HG02884 (cell line): ENCODE data around the gene POLR2H.

ENCODE experiments used
- ATAC-seq: cut with Tn5 transposase; IDR thresholded peaks from one replicate; pipeline ENCODE4 v1.9.1; 2021; ENCODE audit warnings: mild to moderate bottlenecking, moderate library complexity; ENCODE audit not compliant: unreplicated experiment

The POLR2H gene

DNA sequence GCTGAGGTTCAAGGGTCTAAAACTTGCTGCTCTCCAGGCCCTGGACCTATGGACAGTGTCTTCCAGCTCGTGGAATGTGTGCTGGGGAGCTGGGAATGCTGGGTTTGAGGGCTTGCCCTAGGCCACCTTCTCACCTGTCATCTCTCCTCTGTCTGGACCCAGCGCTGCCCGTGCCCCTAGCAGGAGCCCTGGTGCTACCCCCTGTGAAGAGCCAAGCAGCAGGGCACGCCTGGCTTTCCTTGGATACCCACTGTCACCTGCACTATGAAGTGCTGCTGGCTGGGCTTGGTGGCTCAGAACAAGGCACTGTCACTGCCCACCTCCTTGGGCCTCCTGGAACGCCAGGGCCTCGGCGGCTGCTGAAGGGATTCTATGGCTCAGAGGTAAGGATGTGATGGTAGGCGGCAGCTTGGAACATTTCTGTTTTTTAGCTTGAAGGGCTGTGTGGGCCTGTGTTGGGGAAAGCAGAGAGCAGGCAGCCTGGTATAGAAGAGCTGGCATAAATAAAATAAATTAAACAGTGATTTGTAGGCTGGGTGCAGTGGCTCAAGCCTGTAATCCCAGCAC, 23.4 kb downstream of the POLR2H start:
- ATAC-seq: no peak

DNA sequence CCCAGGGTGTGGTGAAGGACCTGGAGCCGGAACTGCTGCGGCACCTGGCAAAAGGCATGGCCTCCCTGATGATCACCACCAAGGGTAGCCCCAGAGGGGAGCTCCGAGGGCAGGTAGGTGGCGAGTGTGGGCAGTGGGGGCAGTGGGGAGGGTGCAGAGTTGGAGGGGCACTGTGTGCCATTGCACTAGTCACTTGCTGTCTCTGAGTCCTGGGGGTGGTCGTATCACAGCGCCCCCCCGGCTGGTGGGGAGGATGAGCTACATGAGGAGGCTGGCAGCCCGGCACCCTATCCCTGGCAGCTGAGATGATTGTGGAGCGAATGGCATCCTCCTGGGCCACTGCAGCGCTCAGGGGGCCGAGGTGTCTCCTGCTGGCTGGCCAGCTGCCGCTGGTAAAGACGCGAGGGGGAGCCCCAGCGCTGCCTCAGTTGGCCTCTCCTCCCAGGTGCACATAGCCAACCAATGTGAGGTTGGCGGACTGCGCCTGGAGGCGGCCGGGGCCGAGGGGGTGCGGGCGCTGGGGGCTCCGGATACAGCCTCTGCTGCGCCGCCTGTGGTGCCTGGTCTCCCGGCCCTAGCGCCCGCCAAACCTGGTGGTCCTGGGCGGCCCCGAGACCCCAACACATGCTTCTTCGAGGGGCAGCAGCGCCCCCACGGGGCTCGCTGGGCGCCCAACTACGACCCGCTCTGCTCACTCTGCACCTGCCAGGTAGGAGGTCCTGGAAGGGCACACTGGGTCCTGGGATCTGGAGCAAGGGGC, 24.7 kb downstream of the POLR2H start:
- ATAC-seq: no peak

DNA sequence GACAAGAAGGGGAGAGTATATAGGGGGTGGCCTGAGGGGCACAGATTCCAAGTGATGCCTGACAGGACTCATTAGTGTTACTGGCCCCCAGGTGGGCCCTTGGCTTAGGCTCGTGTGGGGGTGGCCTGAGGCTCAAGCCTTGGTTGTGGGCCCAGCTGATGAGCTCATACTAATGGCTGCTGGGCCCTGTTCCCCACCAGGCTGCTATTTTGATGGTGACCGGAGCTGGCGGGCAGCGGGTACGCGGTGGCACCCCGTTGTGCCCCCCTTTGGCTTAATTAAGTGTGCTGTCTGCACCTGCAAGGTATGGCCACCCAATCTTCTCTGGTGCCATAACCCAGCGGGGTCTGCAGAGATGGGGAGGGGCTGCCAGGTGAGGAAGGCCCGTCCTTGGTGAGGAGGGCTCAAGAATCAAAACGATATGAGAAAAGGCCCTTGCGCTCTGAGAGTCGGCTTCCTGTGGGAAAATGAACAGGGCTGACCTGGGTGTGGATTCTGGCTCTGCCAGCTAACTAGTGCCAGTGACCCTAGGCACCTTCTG, 25.7 kb downstream of the POLR2H start:
- no peak for ATAC-seq

DNA sequence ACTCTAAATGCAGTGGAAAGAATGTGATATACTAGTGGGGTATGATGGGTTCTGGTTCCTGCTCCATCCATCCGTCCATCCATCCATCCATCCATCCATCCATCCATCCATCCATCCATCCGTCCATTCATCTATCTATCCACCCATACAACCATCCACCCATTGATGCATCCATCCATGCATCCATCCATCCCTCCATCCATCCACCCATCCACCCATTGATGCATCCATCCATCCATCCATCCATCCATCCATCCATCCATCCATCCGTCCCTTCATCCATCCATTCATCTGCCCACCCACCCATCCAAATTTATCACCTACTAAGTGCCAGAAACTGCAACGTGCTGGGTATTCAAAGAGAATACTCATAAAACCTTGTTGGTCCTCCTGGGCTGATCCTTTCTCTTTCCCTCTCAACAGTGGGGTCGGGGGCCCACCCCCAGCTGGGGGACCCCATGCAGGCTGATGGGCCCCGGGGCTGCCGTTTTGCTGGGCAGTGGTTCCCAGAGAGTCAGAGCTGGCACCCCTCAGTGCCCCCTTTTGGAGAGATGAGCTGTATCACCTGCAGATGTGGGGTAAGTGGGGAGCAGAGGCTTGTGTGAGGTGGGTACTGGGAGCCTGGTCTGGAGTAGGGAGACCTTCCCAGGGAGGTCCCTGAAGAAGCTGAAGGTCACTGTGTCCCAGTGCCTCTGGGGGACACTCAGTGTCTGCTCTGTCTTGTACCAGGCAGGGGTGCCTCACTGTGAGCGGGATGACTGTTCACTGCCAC, 26.8 kb downstream of the POLR2H start:
- ATAC-seq: no peak

DNA sequence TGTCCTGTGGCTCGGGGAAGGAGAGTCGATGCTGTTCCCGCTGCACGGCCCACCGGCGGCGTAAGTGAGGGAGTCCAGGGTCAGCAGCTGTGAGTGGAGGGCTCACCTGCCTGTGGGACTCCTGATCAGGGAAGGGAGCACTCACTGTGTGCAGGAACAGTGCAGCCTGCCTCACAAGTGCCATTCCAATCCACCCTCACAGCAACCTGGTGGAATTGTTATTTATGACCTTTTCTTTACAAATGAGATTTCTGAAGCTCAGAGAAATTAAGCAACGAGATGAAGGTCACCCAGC, 27.4 kb downstream of the POLR2H start:
- ATAC-seq: no peak

DNA sequence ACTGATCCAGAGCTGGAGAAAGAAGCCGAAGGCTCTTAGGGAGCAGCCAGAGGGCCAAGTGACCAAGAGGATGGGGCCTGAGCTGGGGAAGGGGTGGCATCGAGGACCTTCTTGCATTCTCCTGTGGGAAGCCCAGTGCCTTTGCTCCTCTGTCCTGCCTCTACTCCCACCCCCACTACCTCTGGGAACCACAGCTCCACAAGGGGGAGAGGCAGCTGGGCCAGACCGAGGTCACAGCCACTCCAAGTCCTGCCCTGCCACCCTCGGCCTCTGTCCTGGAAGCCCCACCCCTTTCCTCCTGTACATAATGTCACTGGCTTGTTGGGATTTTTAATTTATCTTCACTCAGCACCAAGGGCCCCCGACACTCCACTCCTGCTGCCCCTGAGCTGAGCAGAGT, 27.9 kb downstream of the POLR2H start:
- no peak for ATAC-seq

DNA sequence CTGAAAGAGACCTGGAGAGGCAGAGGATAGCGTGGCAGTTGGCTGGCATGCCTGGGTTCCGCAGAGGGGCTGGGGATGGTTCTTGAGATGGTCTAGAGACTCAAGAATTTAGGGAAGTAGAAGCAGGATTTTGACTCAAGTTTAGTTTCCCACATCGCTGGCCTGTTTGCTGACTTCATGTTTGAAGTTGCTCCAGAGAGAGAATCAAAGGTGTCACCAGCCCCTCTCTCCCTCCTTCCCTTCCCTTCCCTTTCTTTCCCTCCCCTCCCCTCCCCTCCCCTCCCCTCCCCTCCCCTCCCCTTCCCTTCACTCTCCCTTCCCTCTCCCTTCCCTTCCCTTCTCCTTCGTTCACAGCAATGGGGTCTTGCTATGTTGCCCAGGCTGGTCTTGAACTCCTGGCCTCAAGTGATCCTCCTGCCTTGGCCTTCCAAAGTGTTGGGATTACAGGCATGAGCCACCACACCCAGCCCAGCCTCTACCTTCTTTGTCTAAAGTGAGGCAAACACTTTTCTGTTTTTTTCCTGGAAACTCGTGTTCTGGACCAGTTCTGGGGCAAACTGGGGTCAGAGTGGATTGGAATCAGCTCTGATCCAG, 28.5 kb downstream of the POLR2H start:
- ATAC-seq: no peak

DNA sequence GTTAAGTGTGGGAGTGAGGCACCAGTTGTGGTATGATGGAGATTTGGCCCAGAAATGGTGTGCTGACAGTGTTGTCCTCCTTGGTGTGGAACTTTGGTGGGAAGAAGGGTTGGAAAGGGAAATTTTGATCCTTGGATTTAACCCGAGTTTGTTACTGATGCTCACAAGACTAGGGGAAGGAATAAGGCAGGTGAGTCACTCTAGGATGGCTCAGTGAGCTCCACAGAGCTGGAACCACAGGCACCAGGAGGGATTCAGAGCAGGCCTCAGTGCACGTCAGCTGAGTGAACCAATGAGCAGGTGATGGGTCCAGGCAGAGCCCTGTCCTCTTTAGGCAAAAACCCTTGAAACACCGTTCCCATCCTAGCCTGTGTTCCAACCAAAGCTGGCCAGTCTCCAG, 29.8 kb downstream of the POLR2H start:
- ATAC-seq: no peak

DNA sequence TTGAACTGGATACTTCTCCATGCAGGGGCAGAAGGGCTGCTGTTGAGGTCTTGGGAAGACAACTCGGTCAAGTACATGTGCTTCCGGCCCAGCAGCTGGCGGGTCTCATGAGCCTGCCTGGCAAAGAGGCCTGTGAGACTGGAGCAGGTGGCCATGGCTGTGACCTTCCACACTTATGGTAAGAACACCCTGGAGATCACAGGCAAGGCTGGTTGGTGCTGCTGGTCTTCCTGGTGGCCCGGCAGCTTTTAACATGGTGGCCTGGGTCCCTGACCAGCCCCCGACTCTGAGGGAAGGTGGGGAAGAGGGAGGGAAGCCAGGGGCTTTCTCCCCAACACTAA, 33.8 kb downstream of the POLR2H start:
- no peak for ATAC-seq

DNA sequence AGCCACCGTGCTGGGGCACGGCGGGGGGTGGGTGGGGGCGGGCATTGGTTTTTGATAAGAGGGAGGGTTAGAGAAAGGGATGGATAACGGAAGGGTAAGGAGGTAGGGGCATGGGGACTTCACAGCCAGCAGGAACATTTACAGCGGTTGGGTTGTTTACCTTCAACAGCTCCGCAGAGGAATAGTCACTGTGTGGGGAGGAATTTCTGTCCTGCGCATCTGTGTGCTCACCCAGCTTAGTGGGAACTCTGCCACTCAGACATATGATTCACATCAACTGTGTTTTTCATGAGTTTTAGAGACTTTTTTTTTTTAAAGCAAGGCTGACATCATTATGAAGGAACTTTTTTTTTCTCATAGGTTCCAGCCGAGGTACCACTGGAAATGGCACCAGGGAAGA, 37.9 kb downstream of the POLR2H start:
- no peak for ATAC-seq

DNA sequence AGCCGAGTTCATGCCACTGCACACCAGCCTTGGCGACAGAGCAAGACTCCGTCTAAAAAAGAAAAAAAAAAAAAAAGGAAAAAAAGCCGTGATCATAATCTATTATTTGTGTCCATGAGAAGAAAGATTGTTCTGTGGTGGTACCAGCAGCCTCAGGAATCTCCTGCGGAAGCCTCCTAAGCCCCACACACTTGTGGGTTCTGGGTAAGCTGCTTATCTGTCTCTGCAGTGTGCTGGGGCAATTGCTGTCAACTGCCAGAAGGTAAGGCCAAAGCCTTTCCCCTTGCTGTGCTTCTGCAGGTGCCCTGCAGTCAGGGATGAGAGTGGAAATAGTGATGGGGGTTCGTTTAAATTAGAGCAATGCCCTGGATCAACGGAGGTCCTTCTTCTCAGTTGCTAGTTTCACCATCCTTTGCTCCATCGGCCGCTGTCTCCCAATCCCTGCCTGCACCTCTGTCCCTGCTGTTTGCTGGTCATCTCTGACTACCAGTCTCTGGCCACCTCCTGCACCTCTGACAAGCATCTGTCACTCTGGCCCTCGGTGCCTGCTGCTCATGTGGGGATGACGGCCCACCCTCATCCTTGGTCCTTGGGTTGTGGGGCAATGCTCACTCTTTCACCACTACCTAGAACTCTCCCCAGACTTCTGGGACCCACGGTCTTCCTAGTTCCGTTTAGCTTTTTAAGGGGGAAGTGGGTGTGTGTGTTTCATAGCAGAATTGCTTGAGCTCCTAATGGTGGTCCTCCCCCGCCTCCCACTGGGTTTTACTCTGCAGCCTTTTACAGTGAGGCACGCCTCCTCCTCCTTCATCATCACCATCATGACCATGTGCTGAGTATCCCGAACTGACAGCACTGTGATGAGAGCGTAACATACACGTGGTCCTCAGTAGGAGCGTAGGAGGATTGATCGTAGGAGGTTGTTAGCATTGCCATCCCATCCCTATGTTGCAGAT, 43.8 kb downstream of the POLR2H start:
- ATAC-seq: no peak

DNA sequence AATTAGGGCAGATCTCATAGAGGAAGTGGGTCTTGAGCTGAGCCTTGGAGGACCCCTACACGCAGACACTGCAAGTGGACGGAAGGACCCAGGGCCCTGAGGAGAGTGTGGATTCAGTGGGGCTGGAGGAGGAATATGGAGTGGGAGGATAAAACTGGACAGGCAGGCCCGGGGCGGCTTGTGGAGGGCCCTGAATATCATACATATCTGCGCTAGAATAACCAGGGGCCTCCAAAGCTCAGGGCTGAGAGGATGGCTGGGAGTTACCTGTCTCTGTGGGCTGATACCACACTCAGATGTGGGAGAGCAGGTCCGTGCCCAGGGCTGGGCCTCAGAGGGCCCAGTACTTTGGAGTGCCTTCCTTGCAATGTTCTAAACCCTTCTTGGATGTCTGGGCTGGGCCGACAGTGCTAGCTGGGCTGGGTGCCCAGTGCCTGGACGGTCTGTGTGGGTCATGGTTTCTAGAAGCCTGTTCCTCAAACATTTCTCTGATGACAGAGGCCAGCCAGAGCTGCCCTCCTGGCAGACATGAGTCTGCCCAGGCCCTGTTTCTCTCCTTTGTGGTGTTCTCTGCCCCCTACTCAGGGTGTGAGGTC, 47.9 kb downstream of the POLR2H start:
- no peak for ATAC-seq

DNA sequence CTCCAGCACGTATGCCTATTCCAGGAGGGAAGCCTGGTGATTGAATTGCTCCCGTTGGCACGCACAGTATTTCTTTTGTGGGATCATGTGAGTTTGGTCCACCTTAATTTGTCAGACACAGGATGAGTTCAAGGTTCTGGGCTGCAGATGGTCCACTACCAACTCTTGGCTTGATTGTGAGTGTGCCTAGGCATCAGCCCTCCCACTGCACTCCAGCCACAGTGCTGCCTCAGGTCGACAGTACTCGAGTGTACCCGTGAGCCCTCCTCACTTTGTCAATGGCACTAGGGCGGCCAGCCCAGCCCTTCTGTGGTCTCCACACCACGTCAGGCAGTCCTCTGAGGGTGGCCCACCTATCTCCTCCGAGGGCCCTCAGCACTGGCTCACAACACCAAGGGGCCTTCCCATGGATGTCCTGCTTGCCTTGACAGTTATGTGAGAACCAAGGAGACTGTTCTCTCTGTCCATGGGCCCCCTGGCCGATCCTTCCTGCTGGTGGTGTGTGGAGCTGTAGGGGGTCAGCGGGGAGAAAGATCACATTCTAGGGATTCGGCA, 48.5 kb downstream of the POLR2H start:
- no peak for ATAC-seq

DNA sequence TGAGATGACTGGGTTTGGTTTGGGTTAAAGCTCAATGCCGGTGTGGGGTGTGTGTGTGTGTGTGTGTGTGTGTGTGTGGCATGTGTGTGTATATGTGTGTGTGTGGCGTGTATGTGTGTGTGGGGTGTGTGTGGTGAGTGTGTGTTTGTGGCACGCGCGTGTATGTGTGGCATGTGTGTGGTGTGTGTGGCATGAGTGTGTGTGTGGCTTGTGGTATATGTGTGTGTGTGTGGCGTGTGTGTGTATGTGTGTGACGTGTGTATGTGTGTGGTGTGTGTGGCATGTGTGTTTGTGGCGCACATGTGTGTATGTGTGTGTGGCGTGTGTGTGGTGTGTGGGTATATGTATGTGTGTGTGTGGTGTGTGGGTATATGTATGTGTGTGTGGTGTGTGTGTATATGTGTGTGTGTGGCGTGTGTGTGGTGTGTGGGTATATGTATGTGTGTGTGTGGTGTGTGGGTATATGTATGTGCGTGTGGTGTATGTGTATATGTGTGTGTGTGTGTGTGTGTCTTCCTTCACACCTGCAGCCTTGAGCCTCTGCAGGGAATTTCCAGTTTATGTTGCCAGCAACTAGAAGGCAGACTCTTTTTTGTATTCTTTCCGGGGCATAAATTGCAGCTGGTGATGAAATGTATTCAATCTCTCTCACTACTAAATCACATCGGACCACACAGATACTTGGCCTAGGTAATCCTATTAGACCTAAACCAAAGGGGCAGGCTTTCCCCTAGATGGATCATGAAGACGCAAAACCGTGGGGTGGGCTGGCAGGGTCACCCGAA, 53.1 kb downstream of the POLR2H start:
- no peak for ATAC-seq

DNA sequence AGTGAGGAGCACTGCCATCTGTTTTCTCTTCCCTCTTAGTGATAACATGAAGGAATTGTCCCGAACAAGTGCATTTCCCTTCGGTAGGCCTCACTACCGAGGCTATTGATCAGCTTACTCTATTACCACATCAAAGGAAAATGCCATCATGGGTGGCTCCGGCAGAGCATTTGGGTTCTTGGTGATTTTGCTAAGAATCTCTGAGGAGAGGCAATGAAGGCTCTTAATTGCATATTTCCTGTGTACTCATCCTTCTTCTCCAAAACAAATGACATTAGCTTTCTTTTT, 53.6 kb downstream of the POLR2H start:
- ATAC-seq: no peak

DNA sequence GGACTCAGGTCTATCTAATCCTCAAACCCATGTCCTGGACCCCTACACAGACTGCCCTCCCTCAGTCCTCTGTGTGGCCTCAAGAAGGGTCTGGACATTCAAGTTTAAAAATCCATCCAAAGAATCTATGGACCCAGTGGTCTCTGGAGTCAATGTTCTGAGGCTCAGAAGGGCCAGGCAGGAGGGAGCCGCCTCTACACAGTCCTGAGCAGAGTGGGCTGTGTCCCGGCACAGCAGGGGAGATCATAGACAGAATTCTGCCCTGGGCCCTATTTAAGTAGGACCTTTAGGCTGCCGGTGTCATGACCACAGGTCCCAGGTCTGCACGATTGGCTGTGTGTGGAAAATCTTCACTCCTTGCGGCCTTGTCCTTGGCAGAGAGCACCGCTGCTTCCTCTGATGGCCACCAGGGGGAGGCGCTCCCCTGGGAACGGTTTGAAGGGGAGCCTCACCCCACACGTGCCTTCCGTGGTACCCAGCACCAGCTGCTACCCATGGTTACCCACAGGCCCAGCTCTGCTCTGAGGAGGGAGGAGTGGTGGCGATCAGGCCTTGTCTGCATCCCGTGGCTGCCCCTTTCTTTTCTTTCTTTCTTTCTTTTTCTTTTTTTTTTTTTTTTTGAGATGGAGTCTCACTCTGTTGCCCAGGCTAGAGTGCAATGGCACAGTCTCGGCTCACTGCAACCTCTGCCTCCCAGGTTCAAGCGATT, 56.3 kb downstream of the POLR2H start:
- ATAC-seq: no peak
